ENCODE measurements around the gene MAPK14.

- no peak for TF ChIP-seq CTCF (conservative IDR thresholded peaks at IDR 0.05)
- TF ChIP-seq EZH2 (IDR thresholded peaks at IDR 0.05; ENCODE audit: low read depth), result no peak
Measured at GRCh38 chr6:36083446-36083845, 55.8 kb downstream of the MAPK14 start.

All from PC-9 (cell line).